Activated CD8-positive, alpha-beta memory T cell treated with anti-CD3 and anti-CD28 coated beads for 36 hours (primary cell): ENCODE results near the gene SEC16A. TPM values are rescaled to one million over a fixed set of nuclear protein-coding genes. Genes with fewer than 3 reads are reported as not detected.

ENCODE experiments used
- CTCF ChIA-PET: fragments of 350-600 bp; sonication (Branson Sonifier 250); formaldehyde crosslinking; loops from one replicate; lab custom pipeline; 2021; ENCODE audit warnings: antibody characterized with exemption; lab: Charles Lee
- POLR2A ChIA-PET: fragments of 350-600 bp; sonication (Branson Sonifier 250); formaldehyde crosslinking; loops from one replicate; lab custom pipeline; 2021; ENCODE audit warnings: antibody characterized with exemption; lab: Charles Lee
- total RNA-seq, 2 experiments: library from RNA; stranded (reverse); gene quantifications; one replicate each; pipeline ENCODE4 v1.2.3, GENCODE V29; 2021

SEC16A gene
- total RNA-seq, 2 experiments from 2014 or later = 78.7 to 80.9 TPM

GRCh38 chr9:136522314-136523237 is 39.7 kb upstream of the SEC16A start:
- CTCF ChIA-PET = interaction anchor here (0.6 to 0.7 kb wide), 2 partner anchors 16 to 80 kb away, joined by 4 to 5 read pairs; no protein-coding TSS in a partner anchor
- POLR2A ChIA-PET = no interaction called here

DNA sequence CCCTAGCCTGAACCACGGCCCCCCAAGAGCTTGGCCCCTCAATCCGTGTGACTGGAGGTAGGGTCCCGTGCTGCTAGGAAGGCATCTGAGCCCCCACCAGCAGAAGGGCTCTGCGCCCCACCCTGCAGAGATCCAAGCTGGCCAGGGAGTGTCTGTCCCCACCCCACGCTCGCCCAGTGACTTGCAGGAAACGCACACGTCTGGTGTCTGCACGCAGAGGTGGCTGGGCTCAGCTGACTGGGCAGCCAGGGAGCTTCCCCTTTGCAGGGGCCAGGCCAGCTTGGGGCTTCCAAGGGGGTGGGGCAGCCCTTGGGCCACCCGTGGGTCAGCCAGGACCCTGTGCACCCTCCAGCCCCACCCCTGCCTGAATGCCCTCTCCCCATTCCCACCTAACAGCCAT is 38.7 kb upstream of the SEC16A start:
- CTCF ChIA-PET = interaction anchor here (0.6 to 0.7 kb wide), 3 partner anchors 17 to 81 kb away, joined by 4 to 5 read pairs (median 4); no protein-coding TSS in a partner anchor
- POLR2A ChIA-PET = interaction anchor here (0.5 kb wide), 1 partner anchor 498 kb away, joined by 3 read pairs; no protein-coding TSS in a partner anchor

- CTCF ChIA-PET = interaction anchor here (0.6 kb wide), 1 partner anchor 53 kb away, joined by 3 read pairs; no protein-coding TSS in a partner anchor
These were observed 37.3 kb upstream of the SEC16A start for GRCh38 chr9:136520053-136520540.

DNA sequence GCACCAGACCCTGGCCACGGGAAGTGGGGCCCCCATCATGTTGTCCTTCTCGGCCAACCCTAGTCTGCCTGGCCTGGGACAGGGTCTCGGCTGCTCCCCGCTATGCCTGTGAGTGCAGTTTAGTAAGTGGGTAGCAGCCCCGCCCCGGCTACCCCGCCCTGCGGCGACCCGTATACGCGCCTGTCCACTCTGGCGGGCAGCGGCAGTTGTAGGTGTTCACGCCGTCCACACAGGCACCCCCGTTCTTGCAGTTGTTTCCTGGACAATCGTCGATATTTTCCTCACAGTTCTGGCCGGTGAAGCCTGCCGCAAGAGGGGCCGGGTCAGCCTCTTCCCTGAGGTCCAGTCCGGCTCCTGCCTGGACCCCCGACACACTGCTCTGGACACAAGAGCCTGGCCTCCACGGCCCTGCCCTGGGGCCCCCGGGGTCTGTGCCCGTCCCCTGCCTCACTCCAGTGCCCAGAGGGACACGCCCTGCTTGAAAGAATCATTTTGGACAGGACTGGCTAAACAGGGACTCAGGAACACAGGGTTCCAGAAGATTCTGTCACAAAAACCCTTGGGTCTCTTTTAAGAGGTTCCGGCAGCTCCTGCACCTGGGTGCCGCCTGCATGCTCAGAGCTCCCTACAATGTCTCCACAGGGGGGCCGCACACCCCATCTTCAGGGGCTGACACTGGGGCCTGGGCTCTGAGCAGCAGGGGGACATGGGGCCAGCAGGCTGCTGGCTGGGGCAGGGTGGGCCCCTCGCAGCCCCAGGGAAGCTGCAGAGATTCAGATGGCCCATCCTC is 36.6 kb upstream of the SEC16A start:
- ChIA-PET POLR2A (no interaction called here), CTCF (no interaction called here)

More at GRCh38 chr9:136520053-136520540, 37.3 kb upstream of the SEC16A start:
- POLR2A ChIA-PET = no interaction called here

- POLR2A ChIA-PET = no interaction called here
- CTCF ChIA-PET = no interaction called here
These were observed 35.8 kb upstream of the SEC16A start for GRCh38 chr9:136518623-136519022.

DNA sequence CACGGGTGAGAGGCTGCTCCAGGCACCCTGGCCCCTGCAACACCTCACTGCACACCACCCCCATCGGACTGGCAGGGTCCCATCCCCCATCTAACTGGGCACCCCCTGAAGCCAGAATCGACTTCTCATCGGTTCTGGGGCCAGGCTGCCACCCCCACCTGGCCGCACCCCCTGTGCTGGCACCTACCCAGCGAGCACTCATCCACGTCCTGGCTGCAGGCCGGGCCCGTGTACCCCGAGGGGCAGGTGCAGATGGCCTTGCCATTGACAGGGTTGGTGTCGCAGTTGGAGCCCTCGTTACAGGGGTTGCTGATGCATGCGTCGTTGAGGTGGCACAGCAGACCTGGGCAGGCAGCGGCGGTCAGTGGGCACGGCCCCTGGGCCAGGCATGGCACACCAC is 35.1 kb upstream of the SEC16A start:
- ChIA-PET POLR2A (no interaction called here), CTCF (no interaction called here)

DNA sequence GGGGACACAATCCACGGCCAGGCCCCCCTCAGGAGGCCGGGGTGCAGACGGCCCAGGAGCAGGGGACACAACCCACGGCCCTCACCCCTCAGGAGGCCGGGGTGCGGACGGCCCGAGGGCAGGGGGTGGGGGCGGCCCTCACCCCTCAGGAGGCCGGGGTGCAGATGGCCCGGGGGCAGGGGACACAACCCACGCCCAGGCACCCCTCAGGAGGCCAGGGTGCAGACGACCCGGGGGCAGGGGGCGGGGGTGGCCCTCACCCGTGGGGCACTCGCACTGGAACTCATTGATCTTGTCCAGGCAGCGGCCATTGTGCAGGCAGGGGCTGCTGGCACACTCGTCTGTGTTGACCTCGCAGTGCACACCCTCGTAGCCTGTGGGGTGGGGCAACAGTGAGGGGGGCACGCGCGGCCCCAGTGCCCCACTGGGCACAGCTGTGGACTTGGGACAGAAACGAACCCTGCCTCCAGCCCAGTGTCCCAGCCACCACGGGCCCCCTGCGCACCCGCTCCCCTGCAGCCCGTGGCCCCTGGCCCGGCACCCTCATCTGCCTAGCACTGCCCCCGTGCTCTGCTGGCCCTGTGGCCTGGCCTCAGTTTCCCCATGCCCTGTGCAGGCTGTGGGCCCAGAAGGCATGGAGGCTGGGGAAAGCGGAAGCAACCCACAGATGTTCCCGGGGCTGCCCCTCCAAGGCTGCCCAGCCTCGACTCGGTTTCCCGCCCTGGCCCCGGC is 34.3 kb upstream of the SEC16A start:
- ChIA-PET POLR2A (no interaction called here), CTCF (no interaction called here)

GRCh38 chr9:136516191-136516654 is 33.4 kb upstream of the SEC16A start:
- ChIA-PET POLR2A (no interaction called here), CTCF (no interaction called here)

- POLR2A ChIA-PET = no interaction called here
- CTCF ChIA-PET = no interaction called here
These were observed 32.4 kb upstream of the SEC16A start for GRCh38 chr9:136515276-136515675.

DNA sequence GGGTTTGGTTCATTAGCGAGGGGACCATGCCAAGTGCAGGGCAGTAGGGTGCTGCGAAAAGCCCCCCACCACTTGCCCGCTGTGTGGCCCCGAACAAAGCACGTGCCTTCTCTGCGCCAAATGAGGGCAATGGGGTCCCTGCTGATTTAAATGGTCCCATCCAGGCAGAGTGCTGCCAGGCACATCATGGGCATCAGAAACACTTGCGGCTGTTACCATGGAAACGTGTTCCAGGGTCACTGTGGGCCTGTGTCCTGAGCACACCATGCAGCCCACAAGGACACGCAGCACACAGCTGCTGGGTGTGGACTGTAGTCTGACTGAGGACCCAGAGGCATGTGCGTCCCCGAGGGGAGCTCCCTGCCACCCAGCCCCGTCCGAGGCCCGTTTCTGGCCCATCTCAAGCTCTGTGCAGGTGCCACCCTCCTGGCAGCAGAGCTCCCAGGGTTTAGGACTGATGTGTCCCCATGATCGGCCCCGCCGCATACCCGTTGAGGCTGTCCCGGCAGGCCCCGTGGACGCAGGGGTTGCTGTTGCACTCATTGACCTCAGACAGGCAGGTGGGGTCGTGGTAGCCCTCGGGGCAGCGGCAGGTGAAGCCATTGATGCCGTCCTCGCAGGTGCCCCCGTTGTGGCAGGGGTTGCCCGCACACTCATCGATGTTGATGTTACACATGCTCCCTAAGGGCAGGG is 31.3 kb upstream of the SEC16A start:
- ChIA-PET CTCF (no interaction called here), POLR2A (no interaction called here)

GRCh38 chr9:136513191-136513590 is 30.4 kb upstream of the SEC16A start:
- ChIA-PET POLR2A (no interaction called here), CTCF (interaction anchor here (1.2 kb wide), 1 partner anchor 25 kb away, joined by 4 read pairs; no protein-coding TSS in a partner anchor)

DNA sequence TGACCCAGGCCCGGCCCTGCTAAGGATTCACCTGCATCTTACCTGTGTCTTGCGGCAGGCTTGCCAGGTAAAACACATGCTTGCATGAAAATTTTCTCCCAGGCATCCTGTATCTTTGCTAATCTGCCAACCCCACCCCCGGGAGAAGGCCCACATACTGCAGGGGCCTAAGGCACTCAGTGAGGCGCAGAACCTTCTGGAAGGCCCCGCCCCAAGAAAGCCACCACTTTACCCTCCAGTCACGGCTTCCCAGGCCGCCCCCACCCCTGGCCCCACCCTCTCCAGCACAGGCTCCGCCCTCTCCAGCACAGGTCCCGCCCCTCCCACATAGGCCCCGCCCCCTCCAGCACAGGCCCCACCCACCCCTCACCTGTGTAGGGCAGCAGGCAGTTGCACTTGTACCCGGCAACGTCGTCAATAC is 29.8 kb upstream of the SEC16A start:
- ChIA-PET POLR2A (no interaction called here), CTCF (interaction anchor here (1.2 kb wide), 1 partner anchor 25 kb away, joined by 4 read pairs; no protein-coding TSS in a partner anchor)

DNA sequence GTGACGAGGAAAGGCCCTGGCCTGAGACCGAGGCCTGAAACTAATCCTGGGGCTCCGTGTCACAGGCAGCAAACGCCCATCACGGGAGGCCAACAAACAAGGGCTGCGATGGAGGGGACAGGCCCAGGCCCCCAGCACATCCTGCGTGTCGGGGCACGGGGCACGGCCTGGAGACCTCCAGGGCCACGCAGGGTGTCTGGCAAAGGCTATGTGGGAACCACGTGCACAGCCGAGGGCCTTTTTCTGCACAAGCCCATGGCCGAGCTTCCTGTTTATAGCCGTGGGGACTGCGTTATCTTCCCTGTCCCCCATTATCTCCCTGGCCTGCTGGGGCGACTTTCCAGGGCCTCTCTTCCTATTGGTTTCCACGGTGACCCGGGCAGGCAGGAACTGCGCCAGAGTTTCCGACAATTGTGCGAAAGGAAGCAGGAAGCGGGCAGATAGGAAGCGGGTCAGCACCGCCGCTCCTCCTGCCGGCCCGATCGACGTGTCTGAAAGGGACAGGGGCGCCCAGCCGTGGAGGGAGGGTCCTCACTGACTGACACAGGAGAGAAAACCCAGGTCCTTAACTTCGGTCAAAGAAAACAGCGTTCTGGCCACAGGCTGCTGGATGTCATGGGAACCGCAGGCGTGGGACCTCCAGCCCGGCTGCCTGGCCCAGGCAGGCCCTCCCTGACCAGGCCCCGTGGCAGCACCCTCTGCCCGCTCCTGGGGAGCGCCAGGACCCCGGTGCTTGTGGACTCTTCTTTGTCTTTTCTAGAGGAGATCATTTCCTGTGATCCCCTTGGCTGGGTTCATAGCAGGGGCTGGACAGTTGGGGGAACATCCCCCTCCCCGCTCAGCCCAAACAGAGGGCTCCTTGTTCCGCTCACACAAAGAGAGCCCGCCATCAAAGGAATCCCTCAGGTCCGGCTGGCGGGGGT is 29.1 kb upstream of the SEC16A start:
- CTCF ChIA-PET = no interaction called here
- POLR2A ChIA-PET = no interaction called here

- POLR2A ChIA-PET = no interaction called here
- CTCF ChIA-PET = interaction anchor here (1.0 kb wide), 1 partner anchor 23 kb away, joined by 3 read pairs; no protein-coding TSS in a partner anchor
These were observed 28.4 kb upstream of the SEC16A start for GRCh38 chr9:136511144-136511669.

- POLR2A ChIA-PET = no interaction called here
These were observed 27.7 kb upstream of the SEC16A start for GRCh38 chr9:136510561-136510960.

DNA sequence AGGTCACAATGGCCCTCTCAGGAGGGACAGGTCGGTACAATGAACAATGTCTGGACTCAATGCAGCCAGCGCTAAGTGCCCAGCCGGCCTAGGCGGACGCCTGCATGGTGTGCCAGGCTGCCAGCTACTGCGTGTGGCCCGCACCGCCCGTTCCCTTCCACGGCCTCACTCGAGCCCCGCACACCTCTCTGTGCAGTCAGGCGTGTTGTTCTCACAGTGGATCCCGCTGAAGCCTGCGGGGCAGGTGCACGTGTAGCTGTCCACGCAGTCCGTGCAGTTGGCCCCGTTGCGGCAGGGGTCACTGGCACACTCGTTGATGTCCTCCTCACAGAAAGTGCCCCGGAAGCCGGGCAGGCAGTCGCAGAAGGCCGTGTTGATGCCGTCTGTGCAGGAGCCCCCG is 26.7 kb upstream of the SEC16A start:
- ChIA-PET POLR2A (no interaction called here), CTCF (interaction anchor here (0.5 to 1.0 kb wide), 2 partner anchors 20 to 22 kb away, joined by 3 to 5 read pairs; no protein-coding TSS in a partner anchor)

More at GRCh38 chr9:136510561-136510960, 27.7 kb upstream of the SEC16A start:
- CTCF ChIA-PET = interaction anchor here (1.0 kb wide), 1 partner anchor 22 kb away, joined by 3 read pairs; no protein-coding TSS in a partner anchor
